M059J (cell line): ENCODE data around the gene TP53. TPM values are rescaled to one million over a fixed set of nuclear protein-coding genes. Genes with fewer than 3 reads are reported as not detected.
A peak's percentile ranks its signal among the peaks of the same experiment; 100 is the strongest.

Source experiments
- DNase-seq: peaks from one replicate; pipeline ENCODE4 v3.0.0-alpha.2; 2012; ENCODE audit warnings: low read depth
- total RNA-seq: library from RNA; depleted of rRNA; stranded (reverse); fragments of >200 nt; shearing (Covaris generic); gene quantifications from 2 replicates; pipeline ENCODE4 v1.2.3, GENCODE V29; 2014

Gene TP53
- total RNA-seq, 1 experiment from 2014 or later = 79.1 TPM

DNA sequence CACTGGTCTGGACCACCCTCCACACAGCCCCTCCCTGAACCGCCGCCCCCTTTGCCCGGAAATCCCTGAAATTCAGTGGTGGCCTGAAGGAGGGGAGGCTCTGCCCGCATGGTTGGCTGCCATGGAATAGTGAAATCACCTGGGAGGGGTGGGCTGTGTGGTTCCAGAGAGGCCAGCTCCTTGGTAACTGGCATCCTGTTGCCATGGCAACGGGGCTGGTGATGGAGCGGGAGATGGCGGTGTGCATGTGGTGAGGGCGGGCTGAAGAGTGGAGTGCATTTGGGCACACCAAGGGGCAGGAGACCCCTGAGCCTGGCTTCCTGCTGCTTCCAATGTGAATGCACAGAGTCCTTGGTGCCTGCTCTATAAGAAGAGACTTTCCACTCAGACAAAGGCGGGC is 20.2 kb upstream of the TP53 start:
- no peak for DNase-seq

DNA sequence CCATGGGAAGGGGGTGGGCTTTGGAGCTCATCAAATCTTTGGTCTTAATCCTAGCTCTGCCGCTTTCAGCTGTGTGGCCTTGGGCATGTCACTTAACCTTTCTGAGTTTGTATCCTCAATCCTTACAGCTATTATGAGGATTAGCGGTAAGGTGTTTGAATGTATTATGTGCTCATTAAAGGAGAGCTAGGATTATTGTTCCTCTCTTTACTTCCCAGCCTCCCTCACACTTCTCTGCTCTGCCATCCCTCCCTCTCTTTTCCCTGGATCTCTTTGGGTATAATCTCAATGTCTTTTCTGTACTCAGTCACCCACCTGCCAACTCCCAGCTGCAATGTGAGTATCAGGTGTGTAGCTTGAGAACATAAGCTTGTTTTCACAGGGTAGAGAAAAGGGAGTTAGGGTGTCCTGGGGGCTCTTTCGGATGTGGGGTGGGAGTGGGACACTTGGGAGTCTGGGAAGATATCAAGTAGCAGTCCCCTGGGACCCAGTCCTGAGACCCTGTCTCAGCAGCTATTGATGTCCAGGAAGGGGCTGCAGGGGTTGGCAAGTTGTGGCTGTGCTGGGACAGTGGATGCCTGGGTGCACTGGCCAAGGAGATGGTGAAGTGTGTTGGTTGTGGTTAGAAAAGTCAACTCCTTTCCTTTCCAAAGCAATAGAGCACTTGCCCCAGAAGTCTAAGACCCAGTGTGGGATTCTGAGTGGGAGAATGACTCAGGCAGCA is 19.5 kb upstream of the TP53 start:
- DNase-seq = no peak

DNA sequence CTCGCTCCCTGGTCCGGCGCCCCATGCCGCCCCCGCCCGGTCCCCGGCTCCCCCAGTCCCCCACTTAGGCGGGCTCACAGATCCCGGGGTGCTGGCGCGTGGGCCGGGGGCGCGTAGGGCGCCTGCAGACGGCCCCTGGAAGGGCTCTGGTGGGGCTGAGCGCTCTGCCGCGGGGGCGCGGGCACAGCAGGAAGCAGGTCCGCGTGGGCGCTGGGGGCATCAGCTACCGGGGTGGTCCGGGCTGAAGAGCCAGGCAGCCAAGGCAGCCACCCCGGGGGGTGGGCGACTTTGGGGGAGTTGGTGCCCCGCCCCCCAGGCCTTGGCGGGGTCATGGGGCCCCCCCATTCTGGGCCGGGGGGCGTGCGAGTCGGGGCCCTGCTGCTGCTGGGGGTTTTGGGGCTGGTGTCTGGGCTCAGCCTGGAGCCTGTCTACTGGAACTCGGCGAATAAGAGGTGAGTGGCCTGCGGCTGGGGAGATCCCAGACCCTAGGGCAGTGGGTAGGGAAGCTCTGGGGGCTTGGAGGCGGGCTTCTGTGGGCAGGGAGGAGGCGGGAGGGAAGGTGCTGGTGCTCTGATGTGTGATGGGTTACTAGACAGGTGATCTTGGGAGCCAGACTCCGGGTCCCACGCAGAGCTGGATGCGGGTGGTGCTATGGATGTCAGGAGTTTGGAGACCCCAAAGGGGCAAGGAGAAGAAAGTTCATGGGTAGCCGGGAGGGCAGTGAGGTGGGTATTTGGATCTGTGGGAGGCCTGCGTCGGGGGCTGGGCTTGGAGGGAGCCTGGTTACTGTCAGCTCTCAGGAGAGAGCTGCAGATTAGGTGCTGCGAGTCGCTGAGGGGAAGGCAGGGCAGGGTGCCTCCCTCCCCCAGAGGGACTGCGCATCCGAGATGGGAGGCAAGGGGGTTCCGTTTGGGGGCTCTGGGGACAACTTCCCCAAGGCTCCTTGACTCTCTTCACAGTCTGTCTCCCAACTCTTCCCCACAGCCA is 18.3 kb upstream of the TP53 start:
- no peak for DNase-seq

DNA sequence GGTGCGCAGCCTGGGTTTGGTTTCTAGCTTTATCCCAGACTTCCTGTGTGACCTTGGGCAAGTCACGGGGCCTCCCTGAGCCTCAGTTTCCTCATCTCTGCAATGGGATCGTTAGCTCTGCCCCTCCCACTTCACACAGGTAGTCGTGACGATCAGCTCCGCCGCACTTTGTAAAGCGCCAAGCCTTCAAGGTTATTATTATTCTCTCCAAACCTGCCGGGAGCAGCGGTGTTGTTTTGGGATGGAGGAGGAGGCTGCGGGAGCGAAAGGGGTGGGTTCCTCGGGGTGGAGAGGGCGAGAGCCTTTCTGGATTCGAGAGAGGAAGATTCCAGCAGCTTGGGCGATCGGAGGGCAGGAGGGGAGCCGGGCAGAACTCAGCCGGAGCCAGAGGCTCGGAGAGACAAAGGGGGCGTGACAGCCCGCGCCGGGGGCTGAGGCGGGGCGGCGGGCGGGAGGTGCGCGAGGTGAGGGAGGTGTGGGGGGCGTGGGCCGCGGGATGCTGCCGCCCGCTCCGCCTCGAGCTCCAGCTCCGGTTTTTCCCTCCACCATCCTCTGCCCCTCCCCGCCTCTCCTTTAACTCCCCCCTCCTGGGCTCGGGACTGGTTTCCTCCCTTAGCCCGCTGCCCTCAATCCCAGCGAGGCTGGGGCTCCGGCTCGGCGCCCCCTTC is 17.4 kb upstream of the TP53 start, which contains the start of gene EFNB3:
EFNB3 (plus strand) TSS at position 602 of the 668 bp plus-strand sequence. CDS start 397 bp downstream, outside the sequence.
- no peak for DNase-seq

DNA sequence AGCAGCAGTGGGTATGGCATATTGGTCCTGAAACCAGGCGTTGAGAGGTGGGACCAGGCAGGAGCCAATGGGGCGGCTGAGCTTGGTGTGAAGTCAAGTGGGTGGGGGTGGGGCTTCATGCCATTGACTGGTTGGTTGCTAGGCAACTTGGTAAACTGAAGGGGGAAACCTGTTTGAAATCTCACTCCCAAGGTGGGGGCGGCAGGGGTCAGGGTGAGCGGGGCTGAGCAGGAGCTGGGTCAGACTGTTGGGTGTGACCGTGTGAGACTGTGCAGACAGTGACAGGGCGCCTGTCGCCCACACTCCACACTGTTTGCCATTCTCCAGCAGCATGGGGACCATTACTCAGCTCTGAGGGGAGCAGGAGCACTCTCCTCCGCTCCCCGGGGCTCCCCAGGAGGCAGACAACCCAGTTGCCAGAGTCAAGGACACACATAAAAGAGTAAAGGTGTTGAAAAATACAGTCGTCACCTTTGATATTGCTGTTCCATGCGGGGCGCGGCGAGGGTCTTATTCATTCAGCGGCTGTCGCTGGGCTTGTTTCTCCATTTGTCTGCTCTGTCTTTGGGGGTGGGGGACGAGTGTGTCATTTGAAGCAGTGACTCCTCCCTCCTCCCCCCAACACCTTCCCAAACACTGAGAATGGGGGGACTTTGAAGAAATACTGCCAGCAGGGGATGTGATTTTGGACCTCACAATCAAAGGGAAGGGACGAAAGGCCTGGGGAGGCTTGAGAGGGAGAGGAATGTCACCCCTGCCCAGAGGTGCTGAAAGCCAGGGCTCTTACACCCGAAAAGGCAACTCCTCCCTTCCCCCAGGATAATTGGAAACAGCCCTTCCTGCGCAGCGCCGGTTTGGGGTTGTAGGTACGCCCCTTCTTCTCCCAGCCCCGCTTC is 16.5 kb upstream of the TP53 start:
- peak; percentile 48 for DNase-seq

DNA sequence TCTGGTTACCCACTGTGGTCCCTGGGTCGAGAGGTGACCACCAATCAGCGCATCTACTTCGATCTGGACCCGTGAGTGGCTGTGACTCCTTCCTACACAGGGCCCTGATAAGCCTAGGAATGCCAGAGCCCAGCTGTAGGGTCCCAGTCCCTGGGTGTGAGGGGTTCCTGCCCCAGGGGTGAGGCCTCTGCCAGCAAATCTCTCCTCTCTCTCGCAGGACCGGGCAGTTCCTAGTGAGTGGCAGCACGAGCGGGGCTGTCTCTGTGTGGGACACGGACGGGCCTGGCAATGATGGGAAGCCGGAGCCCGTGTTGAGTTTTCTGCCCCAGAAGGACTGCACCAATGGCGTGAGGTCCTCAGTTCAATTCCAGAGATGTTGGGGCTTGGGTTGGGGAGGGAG is 15.5 kb upstream of the TP53 start:
- DNase-seq = no peak

DNA sequence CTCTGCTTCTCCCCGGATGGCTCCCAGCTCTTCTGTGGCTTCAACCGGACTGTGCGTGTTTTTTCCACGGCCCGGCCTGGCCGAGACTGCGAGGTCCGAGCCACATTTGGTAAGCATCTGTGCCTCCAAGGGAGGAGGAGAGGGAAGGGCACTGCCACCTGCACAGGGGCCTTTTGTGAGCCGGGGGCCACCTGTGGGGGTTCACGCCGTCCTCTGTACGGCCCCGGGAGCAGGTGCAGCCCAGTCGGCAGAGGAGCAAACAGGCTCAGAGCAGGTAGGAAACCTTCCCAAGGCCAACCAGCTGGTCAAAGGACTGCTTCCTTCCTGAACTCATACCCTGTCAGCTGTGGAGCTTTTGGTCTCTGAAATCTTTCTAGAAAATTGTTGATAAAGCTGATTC is 14.4 kb upstream of the TP53 start:
- no peak for DNase-seq

DNA sequence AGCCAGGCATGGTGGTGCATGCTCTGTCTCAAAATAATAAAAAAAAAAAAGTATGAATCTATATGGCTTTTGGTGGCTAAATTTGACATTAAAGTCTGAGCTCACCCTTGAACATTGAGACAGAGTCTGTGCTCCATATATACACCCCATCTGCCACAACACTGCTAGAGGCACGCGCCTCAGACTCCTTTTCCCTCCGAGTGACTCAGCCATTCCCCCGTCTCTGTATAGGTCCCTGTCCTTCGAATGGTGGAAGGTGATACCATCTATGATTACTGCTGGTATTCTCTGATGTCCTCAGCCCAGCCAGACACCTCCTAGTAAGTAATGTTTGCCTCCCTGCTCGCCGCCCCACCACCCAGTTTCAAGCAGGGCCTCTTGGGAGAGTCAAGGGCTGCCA is 13.2 kb upstream of the TP53 start:
- no peak for DNase-seq

DNA sequence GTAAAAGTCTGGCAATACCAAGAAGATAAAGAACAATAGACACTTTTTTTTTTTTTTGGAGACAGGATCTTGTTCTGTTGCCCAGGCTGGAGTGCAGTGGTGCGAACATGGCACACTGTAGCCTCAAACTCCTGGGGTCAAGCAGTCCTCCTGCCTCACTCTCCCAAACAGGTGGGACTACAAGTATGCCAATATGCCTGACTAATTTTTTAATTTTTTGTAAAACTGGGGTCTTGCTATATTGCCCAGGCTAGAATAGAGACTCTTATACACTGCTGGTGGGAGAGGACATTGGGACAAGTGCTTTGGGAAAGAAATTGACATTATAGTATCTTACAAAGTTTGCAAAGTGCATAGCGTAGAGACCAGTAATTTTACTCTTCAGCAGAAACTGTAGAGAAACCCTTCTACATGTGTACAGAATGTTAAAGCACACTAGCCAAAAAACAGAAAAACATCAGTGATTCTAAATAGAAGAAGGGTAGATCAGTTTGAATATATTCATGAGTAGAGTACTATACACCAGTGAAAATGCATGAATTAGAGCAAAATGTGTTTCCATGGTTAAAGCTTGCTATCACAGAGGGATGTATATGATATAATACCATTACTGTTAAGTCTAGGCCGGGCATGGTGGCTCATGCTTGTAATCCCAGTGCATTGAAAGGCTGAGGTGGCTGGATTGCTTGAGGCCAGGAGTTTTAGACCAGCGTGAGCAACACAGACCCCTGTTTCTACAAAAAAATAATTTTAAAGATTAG is 10.7 kb upstream of the TP53 start:
- DNase-seq = no peak

DNA sequence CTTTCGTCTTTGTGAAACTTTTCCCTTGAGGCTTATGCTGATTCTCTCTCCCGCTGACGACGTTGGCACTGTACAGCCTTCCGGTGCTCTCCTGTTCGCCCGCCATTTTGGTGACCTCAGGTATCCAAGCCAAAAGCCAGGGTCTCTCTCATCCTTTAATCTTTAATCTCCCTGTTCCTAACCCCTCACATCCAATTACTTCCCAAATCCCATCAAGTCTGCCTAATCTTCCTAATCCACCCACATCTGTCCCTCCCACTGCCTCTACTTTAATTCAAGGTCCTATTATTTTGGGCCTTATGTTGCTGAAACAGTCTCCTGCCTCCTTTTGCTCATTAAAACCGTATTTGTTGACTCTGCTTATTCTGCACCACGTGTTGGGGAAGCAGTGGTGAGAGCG is 8.3 kb upstream of the TP53 start:
- no peak for DNase-seq

DNA sequence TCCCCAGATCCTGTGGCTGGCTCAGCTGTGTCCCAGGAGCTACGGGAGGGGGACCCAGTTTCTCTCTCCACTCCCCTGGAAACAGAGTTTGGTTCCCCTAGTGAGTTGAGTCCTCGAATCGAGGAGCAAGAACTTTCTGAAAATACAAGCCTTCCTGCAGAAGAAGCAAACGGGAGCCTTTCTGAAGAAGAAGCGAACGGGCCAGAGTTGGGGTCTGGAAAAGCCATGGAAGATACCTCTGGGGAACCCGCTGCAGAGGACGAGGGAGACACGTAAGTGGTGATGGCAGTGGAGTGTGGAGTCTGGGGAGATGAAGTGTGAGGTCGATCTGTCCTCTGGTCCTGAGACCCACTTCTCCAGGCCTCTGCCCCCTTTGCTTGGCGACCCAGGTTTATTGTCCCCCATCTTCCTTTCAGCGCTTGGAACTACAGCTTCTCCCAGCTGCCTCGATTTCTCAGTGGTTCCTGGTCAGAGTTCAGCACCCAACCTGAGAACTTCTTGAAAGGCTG is 1.6 kb upstream of the TP53 start:
- DNase-seq = no peak

DNA sequence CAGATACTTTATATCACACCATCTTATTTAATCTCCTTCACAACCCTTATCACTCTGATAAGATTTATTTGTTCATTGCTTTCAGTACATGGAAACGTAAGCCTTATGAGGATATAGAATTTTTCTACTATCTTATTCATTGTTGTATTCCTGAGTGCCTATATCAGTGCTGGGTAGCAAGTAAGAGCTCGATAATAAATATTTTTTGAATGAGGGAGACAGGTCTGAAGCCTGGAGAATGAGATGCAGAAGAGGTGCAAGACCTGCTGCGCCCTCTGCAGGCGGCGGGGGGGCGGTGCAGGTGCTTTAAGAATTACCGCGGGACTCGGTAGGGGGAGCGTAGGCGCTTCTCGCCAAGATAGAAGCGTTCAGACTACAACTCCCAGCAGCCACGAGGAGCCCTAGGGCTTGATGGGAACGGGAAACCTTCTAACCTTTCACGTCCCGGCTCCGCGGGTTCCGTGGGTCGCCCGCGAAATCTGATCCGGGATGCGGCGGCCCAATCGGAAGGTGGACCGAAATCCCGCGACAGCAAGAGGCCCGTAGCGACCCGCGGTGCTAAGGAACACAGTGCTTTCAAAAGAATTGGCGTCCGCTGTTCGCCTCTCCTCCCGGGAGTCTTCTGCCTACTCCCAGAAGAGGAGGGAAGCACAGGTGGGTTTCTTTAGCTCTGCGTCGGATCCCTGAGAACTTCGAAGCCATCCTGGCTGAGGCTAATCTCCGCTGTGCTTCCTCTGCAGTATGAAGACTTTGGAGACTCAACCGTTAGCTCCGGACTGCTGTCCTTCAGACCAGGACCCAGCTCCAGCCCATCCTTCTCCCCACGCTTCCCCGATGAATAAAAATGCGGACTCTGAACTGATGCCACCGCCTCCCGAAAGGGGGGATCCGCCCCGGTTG is 868 bp upstream of the TP53 start, which contains the start of gene WRAP53:
WRAP53 (plus strand) TSS at position 570 of the 900 bp plus-strand sequence; CDS start at position 742, 172 bp downstream.
- DNase-seq = peak; percentile 99

DNA sequence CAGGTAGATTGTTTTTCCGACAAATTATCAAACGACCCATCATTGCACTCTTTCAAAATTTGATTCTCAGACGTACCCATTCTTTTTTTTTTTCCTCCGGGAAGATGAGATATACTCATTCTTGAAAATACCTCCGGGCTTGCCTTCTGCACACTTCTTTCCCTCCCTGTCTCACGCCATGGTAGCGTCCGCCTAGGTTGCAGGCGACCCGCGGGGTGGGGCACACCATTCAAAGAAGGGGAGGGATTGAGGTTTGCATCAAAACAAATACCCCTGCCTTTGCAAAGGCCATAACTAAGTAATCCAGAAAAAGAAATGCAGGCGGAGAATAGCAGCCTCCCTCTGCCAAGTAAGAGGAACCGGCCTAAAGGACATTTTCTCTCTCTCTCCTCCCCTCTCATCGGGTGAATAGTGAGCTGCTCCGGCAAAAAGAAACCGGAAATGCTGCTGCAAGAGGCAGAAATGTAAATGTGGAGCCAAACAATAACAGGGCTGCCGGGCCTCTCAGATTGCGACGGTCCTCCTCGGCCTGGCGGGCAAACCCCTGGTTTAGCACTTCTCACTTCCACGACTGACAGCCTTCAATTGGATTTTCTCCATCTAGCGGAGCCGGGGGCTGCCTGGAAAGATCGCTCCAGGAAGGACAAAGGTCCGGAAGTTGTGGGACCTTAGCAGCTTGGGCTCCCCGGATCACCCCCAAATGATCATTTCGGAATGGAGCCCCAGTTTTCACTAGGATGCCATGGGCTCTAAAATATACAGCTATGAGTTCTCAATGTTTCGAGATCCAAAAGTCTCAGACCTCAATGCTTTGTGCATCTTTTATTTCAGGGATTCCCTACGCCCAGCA is 843 bp downstream of the TP53 start:
- DNase-seq = peak; percentile 77

DNA sequence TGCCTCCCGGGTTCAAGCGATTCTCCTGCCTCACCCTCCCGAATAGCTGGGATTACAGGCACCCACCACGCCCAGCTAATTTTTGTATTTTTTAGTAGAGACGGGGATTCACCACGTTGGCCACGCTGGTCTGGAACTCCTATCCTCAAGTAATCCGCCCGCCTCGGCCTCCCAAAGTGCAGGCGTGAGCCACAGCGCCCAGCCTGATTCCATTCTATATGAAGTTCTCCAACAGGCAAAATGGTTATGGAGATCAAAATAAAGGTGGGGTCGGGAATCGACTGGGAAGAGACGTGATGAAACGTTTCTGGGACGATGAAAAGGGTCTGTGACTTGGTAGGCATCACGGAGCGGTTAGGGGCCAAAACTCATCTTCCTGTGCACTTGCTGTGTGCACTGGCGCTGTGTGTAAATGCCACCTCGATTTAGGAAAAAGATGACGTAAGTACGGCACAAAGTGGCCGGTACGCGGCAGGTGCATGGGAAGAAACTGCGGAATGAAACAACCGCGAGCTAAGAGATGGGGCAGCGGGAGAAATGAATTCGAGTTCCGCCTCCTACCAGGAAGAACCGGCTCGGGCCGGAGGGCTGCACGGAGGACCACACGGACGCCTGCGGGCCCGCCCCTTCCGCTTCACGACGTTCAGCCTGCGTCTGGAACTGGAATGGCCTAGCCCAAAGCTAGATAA is 1.6 kb downstream of the TP53 start:
- DNase-seq = peak; percentile 89

DNA sequence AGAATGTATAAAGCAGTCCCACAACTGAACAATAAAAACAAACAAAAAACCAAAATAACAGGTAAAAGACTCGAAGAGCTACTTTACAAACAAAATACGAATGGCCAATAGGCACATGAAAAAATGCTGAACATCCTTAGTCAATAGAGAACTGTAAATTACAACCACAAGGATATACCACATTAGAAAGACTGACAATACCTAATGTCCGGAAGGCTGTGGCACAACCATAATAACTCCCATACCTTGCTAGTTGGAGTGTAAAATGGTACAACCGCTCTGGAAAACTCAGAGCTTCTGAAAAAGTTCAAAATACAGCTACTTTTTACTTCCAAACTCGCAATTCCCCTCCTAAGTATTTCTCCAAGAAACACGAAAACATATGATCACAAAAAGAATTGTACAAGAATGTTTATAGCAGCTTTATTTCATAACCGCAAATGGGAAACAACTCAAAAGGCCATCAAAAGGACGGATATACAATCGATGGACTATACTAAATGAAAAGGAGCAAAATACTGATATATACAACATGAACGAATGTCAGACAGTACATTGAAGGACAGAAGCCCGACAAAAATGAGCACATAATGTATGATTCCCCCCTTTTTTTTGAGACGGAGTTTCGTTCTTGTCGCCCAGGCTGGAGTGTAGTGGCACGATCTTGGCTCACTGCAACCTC is 2.3 kb downstream of the TP53 start:
- DNase-seq = no peak

DNA sequence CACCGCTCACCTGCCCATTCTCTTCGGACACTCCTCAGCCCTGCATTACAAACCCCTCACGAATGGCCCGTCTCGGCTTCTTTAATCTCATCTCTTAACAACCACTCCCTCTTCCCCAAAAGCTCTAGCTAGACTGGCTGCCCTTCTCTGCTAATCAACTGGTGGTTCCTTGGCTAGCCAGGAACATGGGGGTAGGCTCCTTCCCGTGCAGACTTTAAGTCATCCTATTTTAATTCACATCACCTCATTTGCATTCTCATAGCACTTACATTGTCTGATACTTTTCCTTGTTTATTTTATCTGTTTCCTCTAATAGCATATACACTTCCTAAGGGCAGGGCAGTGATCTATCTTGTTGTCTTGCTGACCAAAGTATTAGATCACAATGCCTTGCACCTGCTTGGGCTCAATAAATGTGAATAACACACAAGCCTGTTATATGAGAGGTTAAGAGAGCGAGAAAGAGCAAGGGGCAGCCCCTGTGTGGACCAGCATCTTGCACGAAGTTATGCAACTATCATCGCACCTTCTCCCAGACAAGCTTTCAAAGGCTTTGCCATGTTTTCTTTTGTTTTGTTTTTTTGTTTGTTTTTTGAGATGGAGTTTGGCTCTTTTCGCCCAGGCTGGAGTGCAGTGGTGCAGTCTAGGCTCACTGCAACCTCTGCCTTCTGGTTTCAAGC is 9.8 kb downstream of the TP53 start:
- no peak for DNase-seq
